T-helper 2 cell (primary cell): Measurements from ENCODE around the gene BRI3BP.
"Not testable (repeated sequence)": the region's sequence is repeated elsewhere in the genome, so short reads cannot be mapped to it uniquely, and the experiment has no call there.

Experiments
- DNase-seq, 5 experiments: peaks; one replicate each; pipeline versions ENCODE4 v3.0.0 to v3.0.0-alpha.2; 2012 to 2022

Gene BRI3BP

DNA sequence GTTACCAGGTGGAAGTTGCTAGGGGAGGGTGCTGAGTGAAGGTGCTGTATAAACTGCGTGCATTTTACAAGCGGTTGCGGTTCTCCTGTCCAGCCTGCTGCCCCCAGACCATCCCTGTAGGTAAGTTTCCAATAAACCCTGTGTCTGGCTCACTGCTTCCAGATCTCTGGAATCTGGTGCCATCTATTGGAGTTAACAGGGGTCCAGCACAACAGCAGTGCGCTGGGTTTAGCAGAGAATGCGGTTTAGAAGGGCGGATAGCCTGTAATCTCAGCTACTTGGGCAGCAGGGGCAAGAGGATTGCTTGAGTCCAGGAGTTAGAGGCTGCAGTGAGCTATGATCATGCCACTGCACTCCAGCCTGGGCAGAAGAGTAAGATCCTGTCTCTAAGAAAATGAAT, 76.7 kb downstream of the BRI3BP start:
- DNase-seq, result no peak

DNA sequence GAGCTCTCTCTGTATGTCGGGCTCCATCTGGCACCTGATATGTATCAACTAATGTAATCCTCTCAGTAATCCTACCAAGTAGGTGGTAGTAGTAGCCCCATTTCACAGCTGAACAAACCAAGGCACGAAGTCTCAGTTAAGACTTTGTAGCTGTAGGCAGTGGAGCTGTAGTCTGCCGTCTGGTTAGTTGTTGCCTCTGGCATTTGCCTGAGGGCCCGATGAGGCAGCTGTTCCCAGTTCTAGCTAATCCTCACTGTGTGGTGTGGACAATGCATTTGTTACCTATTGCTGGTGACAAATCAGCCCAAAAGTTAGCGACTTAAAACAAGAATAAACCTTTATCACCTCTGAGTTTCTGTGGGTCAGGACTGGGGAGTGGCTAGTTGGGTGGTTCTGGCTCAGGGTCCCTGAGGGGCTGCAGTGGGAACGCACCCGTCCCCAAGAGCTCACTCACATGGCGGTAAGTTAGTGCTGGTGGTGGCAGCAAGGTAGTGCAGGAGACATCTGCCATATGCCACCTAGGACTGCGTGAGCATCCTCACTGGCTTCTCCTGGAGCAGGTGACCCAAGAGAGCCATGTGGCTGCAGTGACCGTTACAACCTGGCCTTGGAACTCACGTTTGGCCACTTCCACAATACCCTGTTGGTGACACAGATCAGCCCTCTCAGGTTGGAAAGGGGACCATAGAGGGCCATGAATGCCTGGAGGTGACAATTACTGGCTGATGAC, 77.4 kb downstream of the BRI3BP start:
- no peak for DNase-seq

DNA sequence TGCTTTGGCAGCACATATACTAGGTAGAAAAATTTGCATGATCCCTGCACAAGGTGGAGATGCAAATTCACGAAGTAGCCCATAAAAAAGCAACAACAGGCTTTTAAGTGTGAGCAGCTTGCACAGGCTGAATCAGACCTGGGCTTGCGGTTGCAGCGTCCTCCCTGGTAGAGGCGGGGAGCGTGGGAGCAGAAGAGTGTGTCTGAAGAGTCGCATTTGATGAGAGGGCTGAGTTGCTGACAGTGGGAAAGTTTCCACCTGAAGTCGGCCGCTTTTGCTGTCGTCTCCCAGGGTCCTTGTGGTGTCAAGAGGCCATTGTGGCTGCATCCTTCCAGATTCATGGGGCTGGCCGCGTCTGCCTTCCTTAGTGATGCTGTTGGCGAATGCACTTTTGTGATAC, 78.0 kb downstream of the BRI3BP start:
- DNase-seq, result no peak

DNA sequence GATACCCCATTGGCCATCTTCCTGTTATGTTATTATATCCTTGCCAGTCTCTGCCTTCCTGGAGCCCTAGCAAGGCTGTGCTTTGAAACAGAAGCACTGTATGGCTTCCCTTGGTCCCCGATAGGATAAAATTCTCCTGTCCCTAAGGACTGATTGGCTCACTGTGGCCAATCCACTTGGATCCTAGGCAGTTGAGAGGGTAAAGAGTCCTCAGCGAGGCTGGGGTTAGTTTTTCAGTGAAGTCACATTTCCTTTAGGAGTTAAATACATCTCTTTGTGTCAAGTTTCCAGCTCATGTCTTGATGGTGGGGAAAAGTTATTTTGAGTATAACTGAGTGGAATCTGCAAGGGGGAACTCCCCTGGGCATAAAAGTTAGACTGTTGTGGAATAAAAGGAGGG, 79.1 kb downstream of the BRI3BP start:
- no peak for DNase-seq

DNA sequence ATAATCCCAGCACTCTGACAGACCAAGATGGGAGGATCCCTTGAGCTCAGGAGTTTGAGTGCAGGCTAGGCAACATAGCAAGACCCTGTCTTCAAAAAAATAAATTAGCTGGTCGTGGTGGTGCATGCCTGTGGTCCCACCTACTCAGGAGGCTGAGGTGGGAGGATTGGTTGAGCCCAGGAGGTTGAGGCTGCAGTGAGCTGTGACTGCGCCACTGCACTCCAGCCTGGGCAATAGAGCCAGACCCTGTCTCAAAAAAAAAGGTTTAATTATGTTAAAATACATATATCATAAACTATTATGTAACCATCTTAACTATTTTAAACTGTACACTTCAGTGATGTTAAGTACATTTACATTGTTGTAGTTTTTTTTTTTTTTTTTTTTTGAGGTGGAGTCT, 80.8 kb downstream of the BRI3BP start:
- not testable (repeated sequence) for DNase-seq

DNA sequence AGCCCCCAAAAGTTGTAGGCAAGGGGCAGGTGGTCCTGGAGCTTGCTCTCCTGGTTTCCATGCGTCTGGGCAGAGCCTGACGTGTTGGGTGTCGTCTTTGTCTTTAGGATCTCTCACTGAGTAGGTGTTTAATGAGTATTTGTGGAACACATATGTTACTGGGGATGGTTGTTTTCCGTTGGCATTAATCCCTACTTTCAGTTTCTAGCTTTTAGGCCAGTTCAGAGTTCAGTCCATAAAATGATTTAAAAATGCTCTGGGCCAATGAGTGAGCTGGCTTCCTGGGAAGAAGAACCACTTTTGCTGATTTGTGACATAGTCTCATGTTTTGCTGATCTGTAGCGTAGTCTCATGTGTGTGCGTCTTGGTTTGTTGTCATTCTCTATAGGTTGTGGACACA, 82.7 kb downstream of the BRI3BP start:
- no peak for DNase-seq

DNA sequence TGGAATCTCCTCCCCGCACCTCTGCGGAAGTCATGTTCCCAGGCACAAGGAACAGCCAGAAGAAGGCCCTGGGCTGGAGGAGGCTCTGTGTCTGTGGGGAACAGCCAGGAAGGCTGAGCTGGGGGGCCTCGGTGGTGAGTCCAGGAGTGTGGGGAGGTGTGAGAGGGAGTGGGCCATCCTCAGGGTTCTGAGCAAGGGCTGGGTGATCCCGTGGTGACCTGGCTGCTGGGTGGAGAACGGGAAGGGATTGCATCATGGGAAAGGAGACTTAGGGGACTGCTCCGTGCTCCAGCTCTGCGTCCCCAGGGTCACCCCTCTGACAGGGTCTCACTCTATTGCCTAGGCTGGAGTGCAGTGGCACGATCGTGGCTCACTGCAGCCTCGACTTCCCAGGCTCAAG, 85.6 kb downstream of the BRI3BP start:
- no peak for DNase-seq

DNA sequence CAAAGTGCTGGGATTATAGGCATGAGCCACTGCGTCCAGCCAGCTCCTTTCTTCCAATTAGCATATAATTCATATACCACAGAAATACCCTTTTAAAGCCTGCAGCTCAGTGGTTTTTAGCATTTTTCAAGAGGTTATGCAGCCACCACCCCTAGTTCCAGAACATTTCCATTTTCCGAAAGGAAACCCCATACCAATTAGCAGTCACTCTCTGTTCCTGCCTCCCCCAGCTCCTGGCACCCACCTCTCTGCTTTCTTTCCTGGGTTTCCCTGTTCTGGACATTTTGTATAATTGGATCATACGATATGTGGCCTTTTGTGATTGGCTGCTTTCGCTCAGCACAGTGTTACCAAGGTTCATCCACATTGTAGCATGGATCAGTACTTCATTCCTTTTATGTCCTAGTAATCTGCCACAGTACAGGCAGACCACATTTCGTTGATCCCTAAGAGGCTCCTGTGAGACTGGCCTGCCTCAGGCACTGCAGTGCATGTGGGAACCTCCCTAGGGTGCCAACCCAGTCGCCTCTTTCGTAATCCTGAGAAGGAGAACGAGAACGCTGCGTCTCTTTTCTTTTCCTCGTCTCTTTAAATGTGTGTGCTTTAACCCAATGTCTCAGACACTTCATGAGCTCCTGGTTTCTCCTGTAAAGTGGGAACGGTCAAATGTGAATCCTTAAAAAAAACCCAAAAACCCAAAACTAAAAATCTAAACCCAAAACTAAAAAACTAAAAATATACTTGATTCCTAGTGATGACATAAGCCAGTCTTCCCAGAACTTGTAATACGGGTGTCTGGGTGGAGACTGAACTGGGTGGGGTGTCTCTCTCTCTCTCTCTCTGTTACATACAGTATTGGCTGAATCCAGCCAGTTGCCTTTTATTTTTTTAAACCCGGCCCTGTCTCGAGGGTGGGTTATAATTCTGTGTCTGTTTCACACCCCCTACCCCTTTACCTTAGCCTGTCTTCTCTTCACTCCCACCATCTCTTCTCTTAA, 86.5 kb downstream of the BRI3BP start:
- DNase-seq, result no peak
